Activated CD4-positive, alpha-beta memory T cell treated with anti-CD3 and anti-CD28 coated beads for 36 hours (primary cell): Measurements from ENCODE around the gene SAMD11. TPM values are rescaled to one million over a fixed set of nuclear protein-coding genes. Genes with fewer than 3 reads are reported as not detected.

Experiments used
- total RNA-seq, 2 experiments: library from RNA; stranded (reverse); gene quantifications; one replicate each; pipeline ENCODE4 v1.2.3, GENCODE V29; 2021

The SAMD11 gene
- total RNA-seq, 2 experiments from 2014 or later: not detected

Other genes with a start within 250 kb of the SAMD11 start
- not detected for gene OR4F16, start 237.3 kb upstream of the SAMD11 start, total RNA-seq
- gene NOC2L, start 35.3 kb downstream of the SAMD11 start, total RNA-seq: 100 to 1,000 TPM; 111 to 117 TPM
- 10 to 100 TPM; 25.8 to 30.6 TPM for gene KLHL17, start 36.7 kb downstream of the SAMD11 start, total RNA-seq
- gene PLEKHN1, start 42.6 kb downstream of the SAMD11 start, total RNA-seq: 1 to 10 TPM; 5.8 to 6.0 TPM
- not detected for gene PERM1, start 58.2 kb downstream of the SAMD11 start, total RNA-seq
- 1 to 10 TPM; 1.7 to 2.0 TPM for gene HES4, start 76.2 kb downstream of the SAMD11 start, total RNA-seq
- 100 to 1,000 TPM in 1 of 2 experiments, 10 to 100 TPM in 1; 96.9 to 108 TPM for gene ISG15, start 89.6 kb downstream of the SAMD11 start, total RNA-seq
- gene AGRN, start 96.2 kb downstream of the SAMD11 start, total RNA-seq: 10 to 100 TPM; 33.2 to 35.6 TPM
- gene RNF223, start 150.4 kb downstream of the SAMD11 start, total RNA-seq: not detected
- 10 to 100 TPM; 19.5 to 20.5 TPM for gene C1orf159, start 192.2 kb downstream of the SAMD11 start, total RNA-seq
- gene TTLL10, start 250.0 kb downstream of the SAMD11 start, total RNA-seq: not detected